Lower leg skin (tissue), 3 donors: ENCODE data around the gene CFAP65.

Source experiments
- POLR2A ChIP-seq, 2 donors: fragments of 450-650 bp; IDR thresholded peaks; one replicate each; pipeline ENCODE4 v1.6.1; 2016 to 2017; ENCODE audit warnings: antibody characterized with exemption in 2 of 2, mild to moderate bottlenecking in 1 of 2, moderate library complexity in 1 of 2
- TF ChIP-seq, protein P1 (sequence below), 3 donors: fragments of 450-650 bp; IDR thresholded peaks; one replicate each; pipeline ENCODE4 v1.5.1; 2016; ENCODE audit warnings: antibody characterized with exemption in 3 of 3, mild to moderate bottlenecking in 3 of 3, moderate library complexity in 2 of 3

- TF ChIP-seq, protein P1, sequence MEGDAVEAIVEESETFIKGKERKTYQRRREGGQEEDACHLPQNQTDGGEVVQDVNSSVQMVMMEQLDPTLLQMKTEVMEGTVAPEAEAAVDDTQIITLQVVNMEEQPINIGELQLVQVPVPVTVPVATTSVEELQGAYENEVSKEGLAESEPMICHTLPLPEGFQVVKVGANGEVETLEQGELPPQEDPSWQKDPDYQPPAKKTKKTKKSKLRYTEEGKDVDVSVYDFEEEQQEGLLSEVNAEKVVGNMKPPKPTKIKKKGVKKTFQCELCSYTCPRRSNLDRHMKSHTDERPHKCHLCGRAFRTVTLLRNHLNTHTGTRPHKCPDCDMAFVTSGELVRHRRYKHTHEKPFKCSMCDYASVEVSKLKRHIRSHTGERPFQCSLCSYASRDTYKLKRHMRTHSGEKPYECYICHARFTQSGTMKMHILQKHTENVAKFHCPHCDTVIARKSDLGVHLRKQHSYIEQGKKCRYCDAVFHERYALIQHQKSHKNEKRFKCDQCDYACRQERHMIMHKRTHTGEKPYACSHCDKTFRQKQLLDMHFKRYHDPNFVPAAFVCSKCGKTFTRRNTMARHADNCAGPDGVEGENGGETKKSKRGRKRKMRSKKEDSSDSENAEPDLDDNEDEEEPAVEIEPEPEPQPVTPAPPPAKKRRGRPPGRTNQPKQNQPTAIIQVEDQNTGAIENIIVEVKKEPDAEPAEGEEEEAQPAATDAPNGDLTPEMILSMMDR (IDR thresholded peaks at IDR 0.05) = no peak
- no peak for TF ChIP-seq POLR2A (IDR thresholded peaks at IDR 0.05)
Observed at GRCh38 chr2:218985021-218985324, 56.3 kb downstream of the CFAP65 start, which contains the start of gene FEV.
